Stomach (tissue), 9 donors: ENCODE measurements around the gene SLC15A3. TPM values are rescaled to one million over a fixed set of nuclear protein-coding genes. Genes with fewer than 3 reads are reported as not detected.
A peak's percentile ranks its signal among the peaks of the same experiment; 100 is the strongest.

Experiments used
- DNase-seq, 2 donors: peaks; one replicate each; pipeline versions ENCODE4 v3.0.0 to v3.0.0-alpha.2; 2013 to 2019
- H3K27ac ChIP-seq, 5 donors: fragments of 200-600 bp in 4 of 5; sonication (generic) in 4 of 5; one replicate each; pipeline ENCODE4 v1.5.1; 2013 to 2019; ENCODE audit warnings: mild to moderate bottlenecking in 1 of 5, moderate library complexity in 1 of 5
- H3K27me3 ChIP-seq, 3 donors: fragments of 200-600 bp; sonication (generic); one replicate each; pipeline ENCODE4 v1.5.1; 2017 to 2019; ENCODE audit warnings: mixed run types in 1 of 3
- H3K36me3 ChIP-seq, 4 donors: fragments of 200-600 bp; sonication (generic); 1 replicate in 3 of 4; 2 replicates in 1 of 4; pipeline ENCODE4 v1.5.1; 2016 to 2019
- H3K4me1 ChIP-seq, 4 donors: fragments of 200-600 bp; sonication (generic); one replicate each; pipeline ENCODE4 v1.5.1; 2016 to 2019
- H3K4me3 ChIP-seq, 4 donors: fragments of 200-600 bp; sonication (generic) in 3 of 4; one replicate each; pipeline ENCODE4 v1.5.1; 2016 to 2019; ENCODE audit warnings: mild to moderate bottlenecking in 1 of 4
- H3K9me3 ChIP-seq, 4 donors: fragments of 200-600 bp; sonication (generic); one replicate each; pipeline ENCODE4 v1.5.1; 2016 to 2019
- EP300 ChIP-seq: sonication (generic); formaldehyde crosslinking; IDR thresholded peaks from one replicate; pipeline ENCODE4 v1.6.1; 2017; ENCODE audit warnings: antibody characterized with exemption
- POLR2A ChIP-seq, 4 donors: fragments of 450-650 bp; IDR thresholded peaks; one replicate each; pipeline ENCODE4 v1.6.1; 2016; ENCODE audit warnings: antibody characterized with exemption in 4 of 4, control low read depth in 2 of 4, mild to moderate bottlenecking in 1 of 4, moderate library complexity in 1 of 4
- POLR2AphosphoS5 ChIP-seq, 3 donors: sonication (generic); formaldehyde crosslinking; IDR thresholded peaks; one replicate each; pipeline ENCODE4 v1.6.1; 2016; ENCODE audit warnings: antibody characterized with exemption in 3 of 3
- WGBS, 5 donors: extraction: QIAGEN DNeasy Blood & Tissue Kit in 3 of 5; methylation state at CpG; one replicate each; pipeline versions ENCODE4 v1.1.5 to v1.1.7; 2013 to 2018; 5-methylcytosine and 5-hydroxymethylcytosine counted together
- intact Hi-C: fragments of 100-400 bp; cut with DNase I; formaldehyde crosslinking; loops from one replicate; pipeline ENCODE4 v1.15.1; 2023; ENCODE audit warnings: low total_unique reads
- polyA plus RNA-seq, 3 donors: library from polyadenylated mRNA; stranded (reverse); fragments of 200-250 nt; gene quantifications; one replicate each; pipeline ENCODE4 v1.2.3, GENCODE V29; 2013
- total RNA-seq, 5 donors: library from RNA; depleted of rRNA; stranded (reverse); fragments of >200 nt; gene quantifications; one replicate each; pipeline versions ENCODE4 v1.1.0 to v1.2.3, GENCODE V29; 2014 to 2016
- TF ChIP-seq, protein P1 (sequence below), 7 experiments: fragments of 450-650 bp in 4 of 7; fragments of 200-600 bp in 3 of 7; sonication (generic) in 3 of 7; IDR thresholded peaks; one replicate each; pipeline ENCODE4 v1.5.1; 2016 to 2019; ENCODE audit warnings: antibody characterized with exemption in 7 of 7, control low read depth in 2 of 7, mild to moderate bottlenecking in 1 of 7
- donor health status: healthy with polysubstance abuse.
- donor health status: Bipolar disorder and iron deficiency.
- donor health status: healthy.

The SLC15A3 gene
- total and polyA plus RNA-seq, 8 donors: 7.9 to 33.6 (median 20.7) TPM

DNA sequence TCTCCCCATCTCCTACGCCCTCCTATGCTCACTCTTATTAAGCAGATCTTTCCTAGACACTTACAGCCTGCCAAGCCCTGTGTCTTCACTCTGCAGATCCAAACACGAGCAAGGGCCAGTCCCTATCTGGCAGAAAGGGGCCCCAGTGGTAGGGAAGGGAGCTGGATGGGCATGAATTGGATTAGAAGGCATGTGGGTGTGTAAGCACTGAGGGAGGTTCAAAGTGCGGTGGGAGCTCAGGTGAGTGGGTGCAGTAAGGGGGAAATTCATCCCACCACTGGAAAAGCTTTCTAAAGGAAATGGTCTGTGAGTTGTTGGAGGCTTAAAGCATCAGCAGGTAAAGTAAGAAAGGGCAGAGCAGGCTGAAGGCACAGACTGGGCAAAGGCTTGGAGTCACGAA, 22.2 kb downstream of the SLC15A3 start:
- Histone ChIP-seq H3K4me3 (no peak overlapping the region), H3K27me3 (peaks cover 0 to 16% (median 4%) of the 10 kb centered on the region in 3 donors), H3K36me3 (peaks cover 0 to 38% (median 17%) of the 10 kb centered on the region in 4 donors), H3K4me1 (peaks cover 3 to 26% (median 20%) of the 10 kb centered on the region in 4 donors), H3K9me3 (no peaks in the 10 kb centered on the region), H3K27ac (no peak overlapping the region)
- intact Hi-C loops: no loop called here
- TF ChIP-seq POLR2A (IDR thresholded peaks at IDR 0.05) (no peak), EP300 (no peak), POLR2AphosphoS5 (IDR thresholded peaks at IDR 0.05) (no peak)
- TF ChIP-seq, protein P1, sequence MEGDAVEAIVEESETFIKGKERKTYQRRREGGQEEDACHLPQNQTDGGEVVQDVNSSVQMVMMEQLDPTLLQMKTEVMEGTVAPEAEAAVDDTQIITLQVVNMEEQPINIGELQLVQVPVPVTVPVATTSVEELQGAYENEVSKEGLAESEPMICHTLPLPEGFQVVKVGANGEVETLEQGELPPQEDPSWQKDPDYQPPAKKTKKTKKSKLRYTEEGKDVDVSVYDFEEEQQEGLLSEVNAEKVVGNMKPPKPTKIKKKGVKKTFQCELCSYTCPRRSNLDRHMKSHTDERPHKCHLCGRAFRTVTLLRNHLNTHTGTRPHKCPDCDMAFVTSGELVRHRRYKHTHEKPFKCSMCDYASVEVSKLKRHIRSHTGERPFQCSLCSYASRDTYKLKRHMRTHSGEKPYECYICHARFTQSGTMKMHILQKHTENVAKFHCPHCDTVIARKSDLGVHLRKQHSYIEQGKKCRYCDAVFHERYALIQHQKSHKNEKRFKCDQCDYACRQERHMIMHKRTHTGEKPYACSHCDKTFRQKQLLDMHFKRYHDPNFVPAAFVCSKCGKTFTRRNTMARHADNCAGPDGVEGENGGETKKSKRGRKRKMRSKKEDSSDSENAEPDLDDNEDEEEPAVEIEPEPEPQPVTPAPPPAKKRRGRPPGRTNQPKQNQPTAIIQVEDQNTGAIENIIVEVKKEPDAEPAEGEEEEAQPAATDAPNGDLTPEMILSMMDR (IDR thresholded peaks at IDR 0.05): no peak
- 78 to 89% (median 87%) methylated on average over 4 of the region's 4 CpGs for WGBS, 5 donors
- DNase-seq: no peak

DNA sequence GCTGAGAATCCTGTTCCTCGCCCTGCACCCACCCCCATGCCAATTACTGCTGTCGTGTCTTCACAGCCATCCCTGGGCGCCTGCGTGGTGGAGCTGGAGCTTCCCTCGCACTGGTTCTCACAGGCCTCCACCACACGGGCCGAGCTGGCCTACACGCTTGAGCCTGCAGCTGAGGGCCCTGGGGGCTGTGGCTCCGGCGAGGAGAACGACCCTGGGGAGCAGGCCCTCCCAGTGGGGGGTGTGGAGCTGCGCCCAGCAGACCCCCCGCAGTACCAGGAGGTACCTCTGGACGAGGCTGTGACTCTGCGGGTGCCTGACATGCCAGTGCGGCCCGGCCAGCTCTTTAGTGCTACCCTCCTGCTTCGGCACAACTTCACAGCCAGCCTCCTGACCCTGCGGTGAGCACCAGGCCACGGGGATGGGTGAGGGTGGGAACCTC, 23.4 kb downstream of the SLC15A3 start:
- H3K27ac ChIP-seq: no peak overlapping the region
- H3K9me3 ChIP-seq: no peaks in the 10 kb centered on the region
- TF ChIP-seq POLR2A (IDR thresholded peaks at IDR 0.05) (no peak), POLR2AphosphoS5 (IDR thresholded peaks at IDR 0.05) (no peak)
- no peak for DNase-seq
- no peak overlapping the region for H3K4me3 ChIP-seq
- intact Hi-C loops: no loop called here
- H3K36me3 ChIP-seq: peaks cover 0 to 38% (median 18%) of the 10 kb centered on the region in 4 donors
- peaks cover 0 to 28% (median 14%) of the 10 kb centered on the region in 3 donors for H3K27me3 ChIP-seq
- H3K4me1 ChIP-seq: peaks cover 15 to 38% (median 31%) of the 10 kb centered on the region in 4 donors
- 88 to 95% (median 92%) methylated on average over 17 to 20 of the region's 20 CpGs for WGBS, 5 donors

DNA sequence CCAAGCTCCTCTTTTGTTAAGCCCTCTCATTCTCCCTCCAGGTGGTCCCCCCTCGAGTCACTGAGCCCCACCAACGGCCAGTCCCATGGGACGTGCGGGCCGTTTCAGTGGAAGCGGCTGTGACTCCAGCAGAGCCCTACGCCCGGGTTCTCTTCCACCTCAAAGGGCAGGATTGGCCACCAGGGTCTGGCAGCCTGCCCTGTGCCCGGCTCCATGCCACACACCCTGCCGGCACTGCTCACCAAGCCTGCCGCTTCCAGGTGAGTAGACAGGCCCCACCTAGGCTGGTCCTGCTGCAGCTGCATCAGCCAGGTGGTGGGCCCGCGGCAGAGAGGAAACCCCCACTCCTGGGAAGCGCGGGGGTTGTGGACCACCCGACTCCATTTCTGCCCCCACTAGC, 24.4 kb downstream of the SLC15A3 start:
- Histone ChIP-seq H3K4me3 (no peak overlapping the region), H3K36me3 (peaks cover 5 to 47% (median 27%) of the 10 kb centered on the region in 4 donors), H3K27me3 (peaks cover 0 to 32% (median 14%) of the 10 kb centered on the region in 3 donors), H3K4me1 (peaks cover 18 to 47% (median 41%) of the 10 kb centered on the region in 4 donors), H3K27ac (no peak overlapping the region), H3K9me3 (no peaks in the 10 kb centered on the region)
- 40 to 66% (median 60%) methylated on average over 9 to 16 of the region's 16 CpGs for WGBS, 5 donors
- peak in 1 of 2 donors; percentile 88 for DNase-seq
- TF ChIP-seq POLR2A (IDR thresholded peaks at IDR 0.05) (no peak), EP300 (no peak), POLR2AphosphoS5 (IDR thresholded peaks at IDR 0.05) (peak in 1 of 3 donors; percentile 23)
- TF ChIP-seq, protein P1 (IDR thresholded peaks at IDR 0.05): peak in 2 of 7 experiments; percentile 5 to 31
- intact Hi-C loops: no loop called here

DNA sequence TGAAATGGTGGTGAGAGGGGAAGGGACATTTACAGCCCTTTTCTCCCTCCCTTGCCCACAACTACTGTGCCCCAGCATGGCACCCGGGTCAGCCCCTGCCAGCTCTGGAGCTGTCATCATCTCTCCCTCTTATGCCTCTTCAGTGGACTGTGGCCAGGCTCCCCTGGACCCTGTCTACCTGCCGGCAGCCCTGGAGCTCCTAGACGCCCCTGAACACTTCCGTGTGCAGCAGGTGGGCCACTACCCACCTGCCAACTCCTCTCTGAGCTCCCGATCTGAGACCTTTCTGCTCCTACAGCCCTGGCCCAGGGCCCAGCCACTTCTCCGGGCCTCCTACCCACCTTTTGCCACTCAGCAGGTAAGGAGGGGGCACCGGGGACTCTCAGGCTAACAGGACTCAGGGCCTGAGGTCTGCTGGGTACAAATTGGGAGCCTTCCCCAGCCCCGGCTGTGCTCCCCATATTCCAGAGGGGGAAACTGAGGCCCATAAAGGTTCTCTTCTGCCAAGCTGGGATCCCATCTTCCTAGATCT, 24.8 kb downstream of the SLC15A3 start:
- WGBS, 5 donors: 56 to 88% (median 65%) methylated on average over 8 of the region's 8 CpGs
- Histone ChIP-seq H3K36me3 (peaks cover 10 to 52% (median 31%) of the 10 kb centered on the region in 4 donors), H3K4me3 (no peak overlapping the region), H3K27ac (no peak overlapping the region), H3K4me1 (peaks cover 18 to 50% (median 41%) of the 10 kb centered on the region in 4 donors), H3K9me3 (no peaks in the 10 kb centered on the region), H3K27me3 (peaks cover 0 to 32% (median 14%) of the 10 kb centered on the region in 3 donors)
- no peak for DNase-seq
- TF ChIP-seq POLR2AphosphoS5 (IDR thresholded peaks at IDR 0.05) (no peak), POLR2A (IDR thresholded peaks at IDR 0.05) (no peak), EP300 (no peak)
- TF ChIP-seq, protein P1 (IDR thresholded peaks at IDR 0.05): no peak
- intact Hi-C loops: no loop called here

DNA sequence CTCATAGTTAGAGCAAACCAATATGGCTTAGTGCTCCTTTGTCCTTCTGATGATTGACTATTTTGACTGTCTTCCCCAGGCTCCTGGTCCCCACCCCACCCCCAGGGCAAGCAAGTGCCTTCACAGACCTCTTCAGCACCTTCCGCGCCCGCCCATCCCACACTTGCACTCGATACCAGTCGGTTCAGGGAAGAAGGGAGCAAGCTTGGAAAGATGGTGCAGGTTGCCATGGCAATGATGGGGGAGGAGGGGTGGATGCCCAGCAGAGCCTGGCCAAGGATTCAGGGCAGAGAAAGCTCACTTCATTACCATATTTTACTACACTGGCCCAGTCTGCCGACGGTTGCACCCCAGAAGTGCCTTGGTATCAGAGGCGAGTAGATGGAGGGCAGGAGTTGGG, 25.5 kb downstream of the SLC15A3 start:
- Histone ChIP-seq H3K4me3 (no peak overlapping the region), H3K27ac (no peak overlapping the region), H3K36me3 (peaks cover 16 to 52% (median 32%) of the 10 kb centered on the region in 4 donors), H3K9me3 (no peaks in the 10 kb centered on the region), H3K4me1 (peaks cover 18 to 50% (median 44%) of the 10 kb centered on the region in 4 donors), H3K27me3 (peaks cover 0 to 28% (median 14%) of the 10 kb centered on the region in 3 donors)
- DNase-seq: no peak
- TF ChIP-seq POLR2A (IDR thresholded peaks at IDR 0.05): no peak
- no peak for TF ChIP-seq EP300
- no peak for TF ChIP-seq POLR2AphosphoS5 (IDR thresholded peaks at IDR 0.05)
- TF ChIP-seq, protein P1 (IDR thresholded peaks at IDR 0.05): no peak
- 88 to 96% (median 91%) methylated on average over 8 of the region's 8 CpGs for WGBS, 5 donors
- intact Hi-C loops: no loop called here
